Upper lobe of left lung (tissue), 4 donors: ENCODE results near the gene MORC2.

Source experiments
- EP300 ChIP-seq, 4 donors: sonication (generic); formaldehyde crosslinking; IDR thresholded peaks; one replicate each; pipeline ENCODE4 v1.5.1; 2017; ENCODE audit warnings: antibody characterized with exemption in 4 of 4, control low read depth in 2 of 4
- POLR2A ChIP-seq, 4 donors: fragments of 450-650 bp; IDR thresholded peaks; one replicate each; pipeline ENCODE4 v1.5.1; 2016 to 2017; ENCODE audit warnings: antibody characterized with exemption in 4 of 4, mild to moderate bottlenecking in 2 of 4
- POLR2AphosphoS5 ChIP-seq, 2 donors: sonication (generic); formaldehyde crosslinking; IDR thresholded peaks; one replicate each; pipeline ENCODE4 v1.5.1; 2017; ENCODE audit warnings: antibody characterized with exemption in 2 of 2
- TF ChIP-seq, protein P1 (sequence below), 6 experiments: fragments of 450-650 bp in 4 of 6; fragments of 200-600 bp in 2 of 6; sonication (generic) in 2 of 6; IDR thresholded peaks; one replicate each; pipeline ENCODE4 v1.5.1; 2016 to 2019; ENCODE audit warnings: antibody characterized with exemption in 6 of 6

DNA sequence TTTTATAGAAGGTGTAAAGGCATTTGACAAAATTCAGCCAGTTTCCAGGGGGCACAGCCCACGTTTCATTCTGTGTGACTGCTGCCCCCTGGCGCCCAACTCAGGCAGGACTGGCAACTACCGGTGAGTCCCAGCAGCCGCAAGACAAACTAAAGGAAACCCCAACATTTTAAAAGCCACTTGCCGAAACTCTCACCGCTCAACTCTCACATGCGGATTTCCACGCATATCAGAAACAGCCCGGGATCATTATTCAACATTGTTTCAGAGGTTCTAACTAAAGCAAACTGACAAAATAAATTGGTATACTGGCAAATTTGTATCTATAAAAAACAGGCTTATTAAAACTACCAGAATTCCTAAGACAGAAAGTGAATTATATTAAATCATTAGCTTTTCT, 48.2 kb downstream of the MORC2 start:
- TF ChIP-seq, protein P1, sequence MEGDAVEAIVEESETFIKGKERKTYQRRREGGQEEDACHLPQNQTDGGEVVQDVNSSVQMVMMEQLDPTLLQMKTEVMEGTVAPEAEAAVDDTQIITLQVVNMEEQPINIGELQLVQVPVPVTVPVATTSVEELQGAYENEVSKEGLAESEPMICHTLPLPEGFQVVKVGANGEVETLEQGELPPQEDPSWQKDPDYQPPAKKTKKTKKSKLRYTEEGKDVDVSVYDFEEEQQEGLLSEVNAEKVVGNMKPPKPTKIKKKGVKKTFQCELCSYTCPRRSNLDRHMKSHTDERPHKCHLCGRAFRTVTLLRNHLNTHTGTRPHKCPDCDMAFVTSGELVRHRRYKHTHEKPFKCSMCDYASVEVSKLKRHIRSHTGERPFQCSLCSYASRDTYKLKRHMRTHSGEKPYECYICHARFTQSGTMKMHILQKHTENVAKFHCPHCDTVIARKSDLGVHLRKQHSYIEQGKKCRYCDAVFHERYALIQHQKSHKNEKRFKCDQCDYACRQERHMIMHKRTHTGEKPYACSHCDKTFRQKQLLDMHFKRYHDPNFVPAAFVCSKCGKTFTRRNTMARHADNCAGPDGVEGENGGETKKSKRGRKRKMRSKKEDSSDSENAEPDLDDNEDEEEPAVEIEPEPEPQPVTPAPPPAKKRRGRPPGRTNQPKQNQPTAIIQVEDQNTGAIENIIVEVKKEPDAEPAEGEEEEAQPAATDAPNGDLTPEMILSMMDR (IDR thresholded peaks at IDR 0.05) = peak; percentile 62 to 90 (median 77)
- TF ChIP-seq POLR2AphosphoS5 (IDR thresholded peaks at IDR 0.05) = no peak
- no peak for TF ChIP-seq EP300 (IDR thresholded peaks at IDR 0.05)
- TF ChIP-seq POLR2A (IDR thresholded peaks at IDR 0.05) = no peak
